Ovary (tissue), 3 donors: Measurements from ENCODE around the gene CHSY3.

Experiments
- POLR2A ChIP-seq: fragments of 450-650 bp; IDR thresholded peaks from one replicate; pipeline ENCODE4 v1.6.1; 2017; ENCODE audit warnings: antibody characterized with exemption, mild to moderate bottlenecking, moderate library complexity
- TF ChIP-seq, protein P1 (sequence below), 3 donors: fragments of 450-650 bp in 2 of 3; fragments of 200-600 bp in 1 of 3; IDR thresholded peaks; one replicate each; pipeline versions ENCODE4 v1.5.1 to v1.8.0; 2016 to 2022; ENCODE audit warnings: antibody characterized with exemption in 3 of 3, mild to moderate bottlenecking in 1 of 3
- donor health status: DM: no; HTN: no; CAD: no.

DNA sequence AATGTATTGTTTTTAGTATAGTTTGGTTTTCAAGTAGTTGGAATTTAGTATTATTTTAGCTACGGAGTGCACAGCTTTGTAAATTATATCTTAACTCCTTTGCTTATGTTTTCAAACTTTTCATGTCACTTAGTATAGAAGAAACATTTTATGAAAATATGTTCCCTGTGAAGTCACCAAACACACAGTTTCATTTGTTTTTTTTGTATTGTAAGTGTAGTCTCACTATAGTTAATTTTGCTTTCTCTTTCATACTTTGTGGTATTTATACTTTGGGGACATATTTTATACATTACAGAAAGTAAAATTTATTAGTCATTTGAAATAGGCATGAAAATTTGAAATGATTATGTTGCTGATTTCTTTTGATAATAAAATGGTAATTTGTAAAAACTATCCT is 5.0 kb downstream of the CHSY3 start:
- TF ChIP-seq, protein P1, sequence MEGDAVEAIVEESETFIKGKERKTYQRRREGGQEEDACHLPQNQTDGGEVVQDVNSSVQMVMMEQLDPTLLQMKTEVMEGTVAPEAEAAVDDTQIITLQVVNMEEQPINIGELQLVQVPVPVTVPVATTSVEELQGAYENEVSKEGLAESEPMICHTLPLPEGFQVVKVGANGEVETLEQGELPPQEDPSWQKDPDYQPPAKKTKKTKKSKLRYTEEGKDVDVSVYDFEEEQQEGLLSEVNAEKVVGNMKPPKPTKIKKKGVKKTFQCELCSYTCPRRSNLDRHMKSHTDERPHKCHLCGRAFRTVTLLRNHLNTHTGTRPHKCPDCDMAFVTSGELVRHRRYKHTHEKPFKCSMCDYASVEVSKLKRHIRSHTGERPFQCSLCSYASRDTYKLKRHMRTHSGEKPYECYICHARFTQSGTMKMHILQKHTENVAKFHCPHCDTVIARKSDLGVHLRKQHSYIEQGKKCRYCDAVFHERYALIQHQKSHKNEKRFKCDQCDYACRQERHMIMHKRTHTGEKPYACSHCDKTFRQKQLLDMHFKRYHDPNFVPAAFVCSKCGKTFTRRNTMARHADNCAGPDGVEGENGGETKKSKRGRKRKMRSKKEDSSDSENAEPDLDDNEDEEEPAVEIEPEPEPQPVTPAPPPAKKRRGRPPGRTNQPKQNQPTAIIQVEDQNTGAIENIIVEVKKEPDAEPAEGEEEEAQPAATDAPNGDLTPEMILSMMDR (IDR thresholded peaks at IDR 0.05), result no peak
- no peak for TF ChIP-seq POLR2A
